NCI-H2196 (cell line): ENCODE results near the gene PHF21A.
A peak's percentile ranks its signal among the peaks of the same experiment; 100 is the strongest.

Experiments used
- DNase-seq: peaks from one replicate; lab custom pipeline; 2025; ENCODE audit not compliant: unreplicated experiment; lab: John Stamatoyannopoulos, UW

PHF21A gene

DNA sequence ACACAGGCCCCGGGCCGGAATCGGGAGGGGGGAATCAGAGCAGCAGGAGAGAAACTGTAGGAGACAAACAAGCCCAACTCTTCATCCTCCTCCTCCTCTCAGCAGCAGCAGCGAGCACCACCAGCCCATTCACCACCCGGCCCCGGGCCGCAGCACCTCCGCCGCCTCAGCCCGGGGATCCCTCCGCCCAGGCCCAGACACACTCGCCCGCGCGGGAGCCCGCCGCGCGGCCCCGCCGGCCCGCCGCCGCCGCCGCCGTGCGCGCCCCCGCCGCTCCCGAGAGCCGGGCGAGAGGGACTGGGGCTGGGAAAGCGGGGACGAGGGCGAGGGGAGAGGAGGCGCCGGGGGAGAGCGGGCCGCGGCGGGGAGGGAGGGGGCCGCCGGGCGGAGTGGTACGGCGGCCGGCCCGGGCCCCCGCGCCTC lies at the start of gene PHF21A:
TSS of gene PHF21A (minus strand) at position 154 of the 423 bp plus-strand sequence. CDS start 37,235 bp downstream, outside the sequence.
- DNase-seq, result peak; percentile 91

DNA sequence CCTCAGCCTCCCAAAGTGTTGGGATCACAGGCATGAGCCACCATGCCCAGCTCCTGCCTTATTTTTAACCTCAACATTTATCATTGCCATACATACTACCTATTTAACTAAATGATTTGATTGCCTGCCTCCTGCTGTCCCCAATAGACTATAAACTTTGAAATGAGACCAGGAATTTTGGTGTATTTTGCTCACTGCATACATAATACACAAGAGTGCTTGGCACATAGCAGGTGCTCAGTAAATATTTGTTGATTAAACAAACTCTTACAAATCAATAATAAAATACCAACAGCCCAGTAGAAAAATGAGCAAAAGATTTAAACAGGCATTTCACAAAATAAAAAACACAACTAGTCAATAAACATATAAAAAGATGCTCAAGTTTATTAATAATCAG lies 49.5 kb upstream of the PHF21A start:
- DNase-seq, result no peak

DNA sequence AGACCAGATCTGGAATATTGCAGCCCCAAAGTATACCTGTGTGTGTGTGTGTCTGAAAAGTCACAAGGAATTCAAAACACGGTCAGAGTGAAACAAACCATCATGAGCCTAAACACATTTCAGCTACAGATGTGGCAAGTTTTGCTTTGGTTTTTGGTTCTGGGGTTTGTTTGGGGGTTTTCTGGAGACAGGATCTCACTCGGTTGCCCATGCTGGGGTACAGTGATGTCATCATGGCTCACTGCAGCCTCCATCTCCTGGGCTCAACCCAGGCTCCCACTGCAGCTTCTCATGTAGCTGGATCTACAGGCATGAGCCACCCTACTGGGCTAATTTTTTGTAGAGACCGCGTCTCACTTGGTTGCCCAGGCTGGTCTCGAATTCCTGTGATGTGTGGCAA lies 41.4 kb upstream of the PHF21A start:
- no peak for DNase-seq

DNA sequence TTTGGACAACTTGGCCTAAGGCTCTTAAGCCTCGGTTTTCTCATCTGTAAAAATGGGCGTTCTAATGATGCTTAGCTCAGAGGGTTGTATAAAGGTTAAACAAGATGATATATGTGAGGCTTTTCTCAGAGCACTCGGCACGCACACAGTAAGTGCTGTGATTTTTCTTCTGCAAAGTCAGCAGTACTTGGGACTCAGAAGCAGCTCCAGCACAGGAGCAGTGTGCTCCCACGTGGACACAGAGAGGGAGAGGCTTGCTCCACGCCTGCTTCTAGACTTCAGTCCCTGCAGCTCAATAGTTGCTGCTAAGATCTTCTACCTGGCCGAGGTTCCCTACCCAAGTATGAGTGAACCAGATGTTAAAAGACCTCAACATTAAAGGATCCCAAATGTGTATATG lies 39.9 kb upstream of the PHF21A start:
- DNase-seq, result no peak

DNA sequence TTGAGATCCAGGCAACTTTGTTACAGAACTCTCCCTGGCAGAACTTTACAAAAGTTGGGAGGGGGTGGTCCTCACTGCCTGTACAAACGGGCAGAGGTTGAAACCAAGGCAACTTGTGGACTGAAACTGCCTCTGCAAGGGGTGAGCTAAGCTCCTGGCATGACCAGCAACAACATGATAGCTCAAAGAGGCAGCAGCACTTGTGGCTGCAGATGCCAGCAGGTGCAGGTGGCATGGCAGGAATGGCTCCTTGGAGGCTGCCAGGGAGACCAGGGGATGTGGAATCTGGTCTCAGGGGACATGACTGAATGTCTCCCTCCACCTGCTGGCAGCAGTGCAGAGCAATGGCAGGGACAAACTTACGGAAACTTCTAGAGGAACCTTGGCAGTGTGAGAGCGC lies 38.8 kb upstream of the PHF21A start:
- peak; percentile 55 for DNase-seq

DNA sequence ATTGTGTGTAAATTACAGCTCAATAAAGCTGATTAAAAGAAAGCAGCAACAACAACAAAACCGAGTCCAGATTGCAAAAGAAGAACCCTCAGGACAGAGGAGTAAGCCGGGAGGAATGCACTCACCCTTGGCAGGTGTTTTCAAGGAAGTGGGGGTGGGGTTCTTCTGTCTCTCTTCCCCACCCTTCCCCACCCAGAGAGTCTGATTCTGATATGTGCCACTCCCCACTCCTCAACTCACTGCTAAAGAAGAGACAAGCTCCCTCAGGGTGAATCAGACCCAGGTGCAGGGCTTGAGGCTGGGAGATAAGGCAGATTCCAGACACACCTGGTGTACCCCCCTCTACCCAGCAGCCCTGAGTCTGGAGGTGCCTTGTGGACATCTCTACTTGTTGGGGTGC lies 38.4 kb upstream of the PHF21A start:
- no peak for DNase-seq

DNA sequence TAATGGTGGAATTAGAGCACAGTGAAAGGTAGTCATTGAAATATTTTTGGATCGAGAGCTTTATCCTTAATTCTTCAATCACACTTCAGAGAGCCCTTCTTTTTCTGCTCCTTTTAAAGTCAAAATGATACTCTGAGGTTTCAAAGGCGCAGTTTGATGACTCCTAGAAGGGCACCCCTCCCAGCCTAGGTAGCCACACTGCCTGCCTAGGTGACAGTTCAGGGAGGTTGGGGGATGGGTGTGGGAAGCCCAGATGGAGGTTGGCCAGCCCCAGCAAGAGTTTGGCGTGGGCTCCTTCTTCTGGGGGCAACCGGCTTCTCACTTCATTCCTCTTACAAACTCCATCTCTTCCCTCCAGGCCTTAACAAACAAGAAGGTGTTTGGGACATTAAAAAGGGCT lies 28.6 kb upstream of the PHF21A start:
- DNase-seq, result no peak

DNA sequence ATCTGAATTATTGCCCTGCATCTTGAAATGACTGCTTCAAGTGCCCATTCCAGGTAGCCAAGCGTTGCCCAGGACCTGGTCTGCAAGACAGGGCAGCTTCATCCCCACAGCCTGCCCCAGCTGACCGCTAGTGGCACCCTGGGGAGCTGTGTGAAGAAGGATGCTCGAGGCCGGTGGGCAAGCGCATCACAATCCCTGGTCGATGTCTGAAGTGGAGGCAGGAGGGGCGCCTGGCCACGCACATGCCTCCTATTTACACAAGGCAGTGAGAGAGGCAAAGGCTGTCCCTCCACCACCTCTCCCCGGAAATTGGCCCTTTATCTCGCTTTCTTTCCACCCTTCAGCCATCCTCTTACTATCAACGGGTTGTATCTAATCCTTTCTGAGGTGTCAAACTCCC lies 28.1 kb upstream of the PHF21A start:
- no peak for DNase-seq

DNA sequence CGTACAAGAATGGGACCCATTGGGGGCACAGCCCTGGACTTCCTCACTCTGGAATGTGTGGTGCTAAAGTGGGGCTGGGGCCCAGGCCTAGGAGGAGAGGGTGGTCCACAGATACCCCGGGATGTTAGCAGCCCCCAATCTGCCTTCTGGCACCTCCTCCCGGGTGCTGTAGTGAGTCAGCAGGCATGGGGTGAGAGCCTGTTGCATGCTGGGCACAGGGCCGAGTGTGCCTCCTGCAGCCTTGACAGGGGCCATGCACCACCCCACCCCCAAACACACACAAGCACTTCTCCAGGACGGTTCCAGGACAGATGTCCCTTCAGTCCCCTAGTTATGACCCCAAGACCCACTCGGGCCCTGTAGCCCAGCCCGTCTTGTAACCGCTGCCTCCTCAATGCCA lies 23.5 kb upstream of the PHF21A start:
- no peak for DNase-seq

DNA sequence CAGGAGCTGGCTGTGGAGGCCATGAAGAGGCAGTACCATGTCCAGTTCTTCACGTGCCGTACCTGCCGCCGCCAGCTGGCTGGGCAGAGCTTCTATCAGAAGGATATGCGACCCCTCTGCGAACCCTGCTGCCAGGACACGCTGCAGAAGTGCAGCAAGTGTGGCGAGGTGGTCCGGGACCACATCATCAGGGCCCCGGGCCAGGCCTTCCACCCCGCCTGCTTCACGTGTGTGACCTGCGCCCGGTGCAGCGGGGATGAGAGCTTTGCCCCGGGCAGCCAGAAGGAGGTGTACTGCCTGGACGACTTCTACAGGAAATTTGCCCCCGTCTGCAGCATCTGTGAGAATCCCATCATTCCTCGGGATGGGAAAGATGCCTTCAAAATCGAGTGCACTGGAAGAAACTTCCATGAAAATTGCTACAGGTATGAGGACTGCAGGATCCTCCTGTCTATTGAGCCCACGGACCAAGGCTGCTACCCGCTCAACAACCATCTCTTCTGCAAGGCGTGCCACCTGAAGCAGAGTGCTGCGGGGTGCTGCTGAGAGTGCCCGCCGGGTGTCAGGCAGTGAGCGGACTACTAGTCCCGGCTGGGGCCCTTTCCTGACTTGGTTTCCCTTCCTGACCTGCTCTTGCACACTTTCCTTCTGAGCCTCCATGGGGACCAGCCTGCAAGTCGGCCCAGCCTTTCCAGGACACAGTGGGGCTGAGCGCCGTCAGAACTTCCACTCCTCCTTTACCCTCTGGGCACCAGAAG lies 22.0 kb upstream of the PHF21A start:
- no peak for DNase-seq

DNA sequence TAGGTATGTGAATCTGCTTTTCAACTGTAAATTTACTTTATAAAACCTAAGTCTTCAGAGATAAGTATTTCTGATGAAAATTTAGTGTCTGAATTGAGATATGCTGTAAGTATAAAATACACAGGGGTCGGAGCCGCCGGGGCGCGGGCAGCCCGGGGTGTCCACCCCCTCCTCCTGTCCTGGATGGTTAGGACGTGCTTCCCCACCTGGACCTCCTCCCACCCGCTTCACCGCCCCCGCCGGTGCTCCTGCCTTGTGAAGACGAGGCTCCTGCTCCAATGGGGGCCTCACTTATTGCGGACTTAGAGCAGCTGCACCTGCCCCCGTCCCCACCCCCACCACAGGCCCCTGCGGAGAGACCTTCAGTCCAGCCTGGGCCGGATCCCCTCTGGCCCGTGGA lies 21.3 kb upstream of the PHF21A start:
- DNase-seq, result no peak

DNA sequence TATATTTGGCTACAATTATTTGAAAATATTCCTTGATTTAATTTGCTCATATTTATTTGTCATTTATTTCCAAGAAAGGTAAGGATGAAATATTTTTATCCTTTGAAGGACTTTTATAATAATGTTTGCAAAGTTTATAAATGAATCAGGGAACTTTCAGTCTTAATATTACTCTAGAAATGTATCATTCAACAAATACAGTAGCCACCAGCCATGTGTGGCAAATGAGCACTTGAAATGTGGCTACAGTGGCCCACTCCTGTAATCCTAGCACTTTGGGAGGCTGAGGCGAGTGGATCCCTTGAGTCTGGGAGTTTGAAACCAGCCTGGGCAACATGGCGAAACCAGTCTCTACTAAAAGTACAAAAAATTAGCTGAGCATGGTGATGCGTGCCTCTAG lies 20.3 kb upstream of the PHF21A start:
- no peak for DNase-seq

DNA sequence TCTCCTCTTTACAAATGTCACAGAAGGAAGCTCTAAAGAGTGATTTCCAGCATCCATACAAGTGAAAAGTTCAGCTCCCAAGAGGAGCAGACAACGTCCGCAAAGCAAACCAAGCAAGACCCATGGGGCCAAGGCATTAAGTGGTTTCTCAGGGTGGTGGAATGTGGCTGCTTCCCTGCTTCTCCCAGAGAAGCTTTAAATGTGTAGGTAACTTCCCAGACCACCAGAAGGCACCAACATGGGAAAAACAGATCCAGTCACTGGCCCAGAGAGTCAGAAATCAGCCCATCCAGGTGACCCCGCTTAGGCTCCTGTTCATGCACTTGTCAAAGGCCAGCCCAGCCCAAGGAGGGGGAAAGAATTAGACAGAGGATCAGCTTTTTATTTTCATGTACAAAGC lies 13.3 kb upstream of the PHF21A start:
- no peak for DNase-seq

DNA sequence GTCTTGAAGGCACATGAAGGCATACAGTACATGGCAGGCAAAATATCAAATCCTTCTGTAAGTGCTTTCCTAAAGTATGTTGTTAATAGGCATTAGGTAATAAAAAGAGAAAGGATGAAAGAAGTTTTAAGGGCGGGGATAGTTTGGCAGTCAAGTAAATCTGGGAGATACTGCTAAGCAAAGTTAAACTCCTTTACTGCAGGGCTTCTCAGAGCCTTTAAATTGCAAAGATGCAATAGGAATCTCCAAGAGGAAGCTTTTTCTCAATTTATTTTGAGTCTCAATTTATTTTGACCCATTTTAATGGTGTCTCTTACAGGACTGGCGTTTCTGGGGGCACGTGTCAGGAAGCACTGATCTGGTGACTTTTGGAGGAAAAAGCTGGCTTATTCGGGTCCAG lies 12.8 kb upstream of the PHF21A start:
- DNase-seq, result no peak

DNA sequence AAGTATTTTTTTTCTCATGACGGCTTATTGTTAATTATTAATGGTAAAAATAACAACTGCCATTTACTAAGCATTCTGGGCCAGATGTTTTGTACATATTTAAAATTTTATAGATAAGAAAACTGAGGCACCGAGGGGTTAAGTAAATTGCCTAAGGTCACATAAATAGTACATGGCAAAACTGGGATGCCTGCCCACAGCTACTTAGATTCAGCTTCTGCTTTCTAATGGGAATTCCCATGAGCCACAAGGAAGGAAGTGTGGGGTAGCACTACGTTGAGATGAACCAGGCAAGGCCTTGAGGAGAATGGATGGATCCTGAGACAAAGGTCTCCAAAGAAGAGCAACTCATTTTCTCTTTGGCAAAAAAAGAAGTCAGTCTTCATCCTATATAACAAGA lies 11.9 kb upstream of the PHF21A start:
- no peak for DNase-seq

DNA sequence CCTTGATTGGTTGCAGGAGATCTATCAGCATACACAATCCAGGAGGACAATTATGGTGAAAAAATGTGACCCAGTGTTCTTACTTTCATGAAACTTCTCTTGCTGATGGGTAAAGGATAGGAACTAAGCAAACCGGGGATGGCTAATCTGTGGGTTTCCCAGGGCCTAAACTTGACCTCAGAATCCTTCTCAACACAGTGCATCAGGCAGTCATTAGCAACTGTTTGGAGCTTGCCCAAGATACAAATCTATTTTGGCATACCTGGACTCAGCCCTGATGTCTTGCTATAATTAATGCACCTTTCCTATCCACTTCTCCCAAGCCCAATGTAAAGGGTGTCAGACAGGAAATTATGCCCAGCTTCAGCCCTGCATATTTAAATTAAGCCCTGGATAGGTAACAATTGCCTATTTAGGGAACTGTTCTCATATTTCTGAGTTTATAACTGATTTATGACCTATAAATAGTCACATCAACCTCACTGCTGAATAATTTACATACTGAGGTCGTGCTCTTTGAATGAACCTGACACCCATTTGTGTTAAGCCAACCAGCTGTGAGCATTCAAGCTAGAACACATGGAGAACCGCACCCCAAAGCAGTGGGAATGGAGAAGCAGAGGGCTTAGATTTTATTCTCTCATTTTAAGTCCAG lies 9.2 kb upstream of the PHF21A start:
- no peak for DNase-seq

DNA sequence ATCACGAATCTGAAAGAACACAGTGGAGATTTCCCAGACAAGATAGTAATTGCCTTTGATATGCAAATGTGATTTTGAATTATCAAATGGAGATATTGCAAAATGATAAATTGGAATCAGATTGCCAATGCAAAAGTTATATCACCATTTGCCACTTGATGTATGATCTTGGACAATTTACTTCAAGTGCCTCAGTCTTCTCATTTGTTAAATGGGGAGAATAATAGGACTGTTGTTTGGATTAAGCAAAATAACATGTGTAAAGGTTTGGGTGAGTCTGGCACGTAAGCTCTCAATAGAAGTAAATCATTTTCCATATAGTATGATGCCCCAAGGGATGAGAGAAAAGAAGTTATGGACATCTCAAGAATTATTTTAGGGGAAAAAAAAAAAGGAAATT lies 7.9 kb upstream of the PHF21A start:
- DNase-seq, result no peak

DNA sequence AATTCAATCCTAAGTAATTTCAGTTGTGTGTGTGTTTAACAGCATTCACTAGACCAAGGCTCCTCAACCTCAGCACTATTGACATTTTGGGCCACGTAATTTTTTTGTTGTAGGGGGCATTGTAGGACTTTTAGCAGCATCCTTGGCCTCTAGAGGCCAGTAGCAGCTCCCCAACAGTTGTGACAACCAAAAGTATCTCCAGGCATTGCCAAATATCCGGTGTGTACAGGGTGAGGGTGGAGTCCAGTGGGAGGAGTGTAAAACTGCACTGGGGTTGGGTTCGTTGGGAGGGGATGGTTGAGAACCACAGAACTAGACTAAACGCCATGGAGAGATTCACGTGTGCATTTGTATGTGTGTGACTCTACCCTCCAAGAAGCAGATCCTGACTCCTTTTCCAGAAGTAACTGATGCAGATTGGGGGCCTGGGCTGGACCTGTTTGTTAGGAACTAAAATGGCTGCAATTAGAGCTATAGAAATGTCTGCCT lies 5.9 kb upstream of the PHF21A start:
- DNase-seq, result no peak

DNA sequence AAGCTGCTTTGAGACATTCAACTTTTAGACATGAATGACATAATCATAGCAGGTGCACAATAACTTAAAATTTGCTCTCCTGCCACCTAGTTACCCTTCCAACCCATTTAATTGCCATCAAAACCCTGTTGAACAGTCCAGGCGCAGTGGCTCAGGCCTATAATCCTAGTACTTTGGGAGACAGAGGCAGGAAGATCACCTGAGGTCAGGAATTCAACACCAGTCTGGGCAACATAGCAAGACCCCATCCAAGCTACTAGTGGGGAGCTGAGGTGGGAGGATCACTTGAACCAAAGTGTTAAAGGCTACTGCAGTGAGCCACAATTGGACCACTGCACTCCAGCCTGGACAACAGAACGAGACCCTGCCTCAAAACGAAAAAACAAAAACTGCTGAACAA lies 4.0 kb upstream of the PHF21A start:
- DNase-seq, result no peak

DNA sequence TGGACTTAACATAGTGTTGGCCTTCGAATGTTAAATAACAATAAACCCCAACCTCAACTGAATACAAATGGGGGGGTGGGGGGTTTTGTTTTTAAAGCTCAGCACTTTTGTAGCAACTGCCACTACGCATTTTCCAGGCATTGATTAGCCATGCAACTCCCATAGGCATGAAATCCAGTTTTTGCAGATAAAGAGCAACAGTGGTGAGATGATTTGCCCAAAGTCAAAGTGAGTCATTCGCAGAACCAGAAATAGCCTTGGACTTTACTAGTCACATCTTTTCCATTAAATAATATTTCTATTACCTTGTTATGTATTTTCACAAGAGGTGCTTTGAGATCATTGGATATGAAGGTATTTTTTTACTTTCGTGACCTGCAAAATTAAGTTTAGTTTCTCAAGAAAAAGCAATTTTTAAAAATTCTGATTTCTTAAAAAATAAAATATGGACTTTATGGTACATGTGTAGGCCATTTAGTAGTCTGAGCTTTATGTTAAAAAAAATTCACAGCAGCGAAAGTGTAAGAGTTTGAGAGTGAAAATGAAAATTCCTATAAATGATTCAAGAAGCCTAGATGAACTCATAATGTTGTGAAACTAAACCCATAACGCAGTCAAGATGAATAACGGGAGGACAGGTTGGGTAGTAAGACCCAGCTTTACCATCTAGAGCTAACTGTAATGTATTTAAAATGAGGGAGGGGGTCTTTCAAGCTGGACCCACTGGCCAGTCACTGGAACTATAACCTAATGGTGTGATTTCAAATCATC lies 1.9 kb upstream of the PHF21A start:
- no peak for DNase-seq

DNA sequence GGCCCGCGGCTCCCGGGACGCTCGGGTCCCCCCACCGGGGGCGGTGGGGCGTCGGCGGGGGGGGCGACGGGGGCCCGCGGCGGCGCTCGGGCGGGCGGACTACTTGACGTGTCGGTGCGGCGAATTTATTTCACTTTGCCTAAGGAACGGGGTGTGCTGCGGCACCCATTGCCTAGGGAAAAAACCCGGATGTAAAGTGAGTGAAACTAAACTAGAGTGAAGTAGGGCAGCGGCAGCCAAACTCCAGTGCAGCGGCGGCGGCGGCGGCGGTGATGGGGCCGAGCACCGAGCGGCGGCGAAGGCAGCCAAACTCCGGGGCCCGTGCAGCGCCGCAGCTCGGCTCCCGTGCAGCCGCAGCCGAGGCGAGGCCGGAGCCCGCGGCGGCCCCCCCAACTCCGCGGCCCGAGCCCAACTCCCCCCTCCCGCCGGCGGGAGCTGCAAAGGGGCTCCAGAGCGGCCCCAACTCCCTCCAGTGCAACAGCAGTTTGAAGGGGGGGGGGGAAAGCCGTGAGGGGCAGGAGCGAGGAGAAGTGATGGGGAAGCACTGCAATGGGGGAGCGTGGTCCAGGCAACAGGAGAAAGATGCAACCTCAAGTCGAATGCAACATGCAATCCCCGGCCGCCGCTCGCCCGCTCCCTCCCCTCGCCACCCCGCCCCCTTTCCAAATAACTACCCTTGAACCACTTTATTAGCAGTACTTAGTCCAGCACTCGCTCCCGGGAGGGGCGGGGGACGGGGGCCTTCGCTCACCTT lies 647 bp upstream of the PHF21A start:
- peak; percentile 88 for DNase-seq
